Activated CD4-positive, alpha-beta T cell treated with anti-CD3 and anti-CD28 coated beads, Interleukin-10, Interleukin-2, amounts not matched to agents 100 ng/mL and 50 ng/mL, durations not matched to agents 16 hours and 8 hours (primary cell): ENCODE measurements around the gene PRPF38A.
A peak's percentile ranks its signal among the peaks of the same experiment; 100 is the strongest.

Source experiments
- DNase-seq: peaks from one replicate; pipeline ENCODE4 v3.0.0-alpha.2; 2020

Gene PRPF38A

DNA sequence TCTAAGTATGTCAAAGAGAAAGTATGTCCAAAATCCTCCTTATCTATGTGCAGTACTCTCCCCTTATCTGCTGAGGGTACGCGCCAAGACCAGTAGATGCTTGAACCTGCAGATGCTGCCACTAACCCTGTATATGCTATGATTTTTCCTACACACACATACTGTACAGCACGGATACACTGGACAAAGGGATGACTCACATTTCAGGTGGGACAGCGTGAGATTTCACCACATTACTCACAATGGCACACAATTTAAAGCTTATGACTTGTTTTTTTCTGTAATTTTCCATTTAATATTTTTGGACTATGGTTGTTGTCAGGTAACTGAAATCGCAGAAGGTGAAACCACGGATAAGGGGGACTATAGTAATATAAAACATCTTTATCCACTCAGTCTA lies 4.3 kb upstream of the PRPF38A start:
- no peak for DNase-seq

DNA sequence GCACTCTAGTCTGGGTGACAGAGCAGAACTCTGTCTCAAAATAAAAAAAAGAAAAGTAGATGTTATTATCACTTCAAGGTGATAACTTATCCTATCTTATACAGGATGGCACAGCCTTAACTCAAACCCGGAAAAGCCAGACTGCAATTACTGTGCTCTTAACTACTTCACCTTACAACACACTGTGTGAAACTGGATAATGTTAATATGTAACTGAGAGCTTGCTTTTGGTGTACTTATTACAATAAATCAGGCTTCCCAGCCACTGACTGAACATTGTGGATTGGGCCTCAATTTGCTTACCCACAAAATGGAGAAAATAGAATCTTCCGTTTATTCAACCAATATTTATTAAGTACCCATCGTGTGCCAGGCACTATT lies 1.6 kb upstream of the PRPF38A start:
- no peak for DNase-seq

DNA sequence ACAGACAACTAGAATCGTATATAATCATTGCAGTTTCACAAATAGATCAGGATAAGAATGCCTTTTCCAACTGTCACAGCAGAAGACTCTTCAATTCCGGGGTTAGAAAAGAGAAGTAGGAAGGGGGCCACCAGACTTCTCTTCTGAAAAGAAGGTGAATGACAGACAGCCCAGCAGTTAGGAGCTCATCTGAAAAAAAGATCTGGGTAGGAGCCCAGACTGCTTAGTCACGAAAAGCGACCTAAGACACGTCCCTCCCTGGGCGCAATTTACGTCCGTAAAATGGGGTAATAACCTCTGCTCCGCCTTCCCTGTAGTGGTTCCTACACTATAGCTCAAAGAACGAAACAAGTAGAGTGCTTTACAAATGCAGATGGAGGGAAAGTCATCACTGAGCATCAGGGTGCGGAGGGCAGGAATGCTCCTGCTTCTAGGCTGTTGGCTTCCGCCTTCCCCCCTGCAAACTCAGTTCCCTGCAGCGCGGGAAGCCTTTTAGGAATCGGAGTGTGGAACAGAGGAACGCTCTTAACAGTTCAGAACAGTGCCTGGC lies 761 bp upstream of the PRPF38A start:
- DNase-seq = peak; percentile 75

DNA sequence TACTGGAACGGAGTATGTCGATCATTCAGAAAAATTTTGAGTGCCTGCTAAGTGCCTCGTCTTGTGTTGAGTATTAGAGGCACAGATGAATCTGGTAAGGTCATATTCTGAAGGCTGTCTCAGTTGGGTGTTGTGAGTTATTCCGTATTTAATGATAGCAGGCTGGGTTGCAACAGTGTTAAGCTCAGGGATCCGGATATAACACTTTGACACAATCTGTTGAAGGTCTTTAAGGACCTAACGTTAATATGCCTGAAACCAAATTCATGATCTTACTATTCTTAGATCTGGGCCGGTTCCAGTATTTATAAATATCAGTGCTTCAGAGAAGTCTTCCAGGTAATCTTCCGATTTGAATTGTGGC lies 555 bp downstream of the PRPF38A start:
- no peak for DNase-seq

DNA sequence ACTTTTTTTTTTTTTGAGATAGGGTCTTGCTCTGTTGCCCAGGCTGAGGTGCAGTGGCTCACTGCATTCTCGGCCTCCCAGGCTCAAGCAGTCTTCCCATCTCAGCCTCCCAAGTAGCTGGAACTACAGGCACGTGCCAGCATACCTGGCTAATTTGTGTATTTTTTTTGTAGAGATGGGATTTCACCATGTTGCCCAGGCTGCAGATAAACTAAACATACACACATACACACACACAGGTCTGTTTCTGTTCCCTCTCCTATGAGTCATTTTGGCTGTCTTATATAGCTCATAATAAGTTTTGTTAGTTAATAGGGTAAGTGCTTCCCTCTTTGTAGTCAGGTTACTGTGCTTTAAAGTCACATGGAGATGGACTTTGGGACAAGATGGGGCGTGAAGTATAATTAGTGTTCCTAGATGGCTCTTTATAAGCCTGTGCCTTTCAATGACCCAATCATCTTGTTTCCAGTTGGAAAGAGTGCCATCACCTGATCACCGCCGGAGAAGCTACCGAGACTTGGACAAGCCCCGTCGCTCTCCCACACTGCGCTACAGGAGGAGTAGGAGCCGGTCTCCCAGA lies 9.1 kb downstream of the PRPF38A start:
- DNase-seq = no peak

DNA sequence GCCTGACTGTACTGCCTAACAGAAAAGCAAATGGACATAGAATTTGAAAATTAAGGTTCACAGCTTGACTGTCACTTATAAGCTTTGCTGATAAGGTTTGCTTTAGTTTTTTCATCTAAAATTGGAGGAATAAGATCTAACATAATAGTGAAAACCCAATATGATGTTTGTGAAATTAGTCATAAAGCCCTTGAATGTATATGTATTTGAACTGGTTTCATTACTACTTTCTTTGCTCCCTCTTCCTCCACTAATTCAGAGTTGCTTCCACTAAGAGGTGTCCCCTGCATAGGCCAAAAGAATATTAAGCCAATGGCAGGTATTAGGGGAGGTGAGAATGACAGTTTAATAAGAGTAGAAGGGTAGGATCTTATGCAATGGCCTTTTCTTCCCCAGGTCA lies 10.5 kb downstream of the PRPF38A start:
- DNase-seq = no peak

DNA sequence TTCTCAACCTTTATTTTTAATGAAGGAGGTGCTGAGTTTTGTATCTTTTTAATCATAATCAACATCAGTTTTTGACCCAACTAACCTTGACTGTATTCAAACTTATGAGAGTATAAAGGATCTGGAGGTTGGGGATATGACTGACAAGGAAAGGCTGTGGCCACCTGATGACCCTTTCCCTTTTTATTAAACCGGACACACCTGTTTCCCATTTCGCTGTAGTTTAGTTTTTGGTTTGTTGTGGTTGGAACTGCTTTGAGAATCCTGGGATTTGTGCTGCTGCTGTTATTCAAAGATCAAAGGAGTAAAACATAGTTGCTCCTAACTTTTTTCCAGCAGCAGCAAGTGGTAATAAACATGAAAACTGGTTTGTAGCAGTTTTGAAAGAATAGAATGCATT lies 12.4 kb downstream of the PRPF38A start:
- no peak for DNase-seq

DNA sequence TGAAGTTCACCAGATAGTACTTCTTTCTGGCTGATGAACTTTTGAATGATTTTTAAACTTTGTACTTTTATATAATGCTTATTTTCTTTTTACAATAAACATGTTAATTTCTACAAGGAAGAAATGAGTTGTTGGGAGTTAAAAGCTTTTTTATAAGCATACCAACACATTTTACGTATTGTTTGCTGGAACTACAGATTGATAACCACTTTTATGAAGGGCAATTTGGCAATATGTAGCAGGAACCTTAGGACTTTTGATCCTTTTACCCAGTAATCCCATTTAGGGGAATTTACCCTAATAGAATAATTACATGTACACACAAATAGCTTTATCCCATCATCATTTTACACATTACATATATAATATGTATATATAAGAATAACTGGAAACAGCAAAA lies 16.3 kb downstream of the PRPF38A start:
- DNase-seq = no peak

DNA sequence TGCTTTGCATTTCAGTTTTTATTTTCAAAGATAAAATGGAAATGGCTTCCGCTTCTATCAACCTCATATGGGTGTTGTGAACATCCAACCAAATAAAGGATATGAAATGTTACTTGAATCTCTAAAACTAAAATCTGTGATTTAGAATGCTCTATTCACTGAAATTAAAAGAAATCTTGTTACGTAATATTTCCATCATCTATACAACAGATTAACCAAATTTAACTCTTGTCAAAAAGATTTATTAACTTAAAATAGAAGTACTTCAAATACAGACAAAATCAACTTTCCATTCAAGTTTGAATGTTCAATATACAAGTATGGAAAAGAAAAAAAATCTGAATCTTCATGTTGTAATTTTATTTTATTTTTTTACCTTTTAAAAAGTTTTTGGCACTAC lies 18.7 kb downstream of the PRPF38A start:
- no peak for DNase-seq

DNA sequence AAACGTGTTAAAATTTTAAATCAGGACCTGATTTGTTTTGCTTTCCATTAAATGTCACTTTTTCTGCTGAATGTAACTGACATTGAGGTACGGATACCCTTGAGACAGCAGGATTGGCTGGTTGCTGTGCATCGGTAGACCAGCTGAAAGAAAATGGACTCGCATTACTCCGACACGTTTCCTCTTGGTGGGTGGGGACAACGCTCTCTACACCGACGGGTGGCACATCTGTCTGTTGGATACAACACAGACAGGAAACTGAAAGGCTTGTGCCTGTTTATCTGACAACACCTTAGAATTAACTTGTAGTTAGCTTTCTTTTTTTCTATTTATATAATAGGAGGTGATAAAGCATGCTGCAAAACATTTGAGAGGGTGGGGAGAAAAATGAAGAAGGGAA lies 19.4 kb downstream of the PRPF38A start:
- peak; percentile 81 for DNase-seq

DNA sequence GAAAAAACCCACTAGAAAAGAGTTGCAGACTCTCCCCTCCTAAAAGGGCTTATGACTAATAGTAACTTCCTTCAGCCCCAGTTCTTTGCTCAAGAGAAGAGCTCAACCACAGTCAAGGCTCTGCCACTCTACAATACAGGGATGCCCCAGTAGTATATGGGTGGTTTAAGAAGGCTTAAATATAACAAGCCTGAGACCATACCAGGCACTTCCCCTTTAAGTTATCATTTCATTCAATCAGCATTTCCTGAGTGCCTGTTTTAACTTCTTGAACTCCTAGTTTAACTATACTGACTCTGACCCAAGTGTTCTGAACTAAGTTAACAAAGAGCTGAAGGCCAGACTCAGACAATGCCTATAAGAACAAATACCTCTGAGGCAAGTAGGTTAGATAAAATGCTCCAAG lies 19.8 kb downstream of the PRPF38A start:
- peak; percentile 54 for DNase-seq

DNA sequence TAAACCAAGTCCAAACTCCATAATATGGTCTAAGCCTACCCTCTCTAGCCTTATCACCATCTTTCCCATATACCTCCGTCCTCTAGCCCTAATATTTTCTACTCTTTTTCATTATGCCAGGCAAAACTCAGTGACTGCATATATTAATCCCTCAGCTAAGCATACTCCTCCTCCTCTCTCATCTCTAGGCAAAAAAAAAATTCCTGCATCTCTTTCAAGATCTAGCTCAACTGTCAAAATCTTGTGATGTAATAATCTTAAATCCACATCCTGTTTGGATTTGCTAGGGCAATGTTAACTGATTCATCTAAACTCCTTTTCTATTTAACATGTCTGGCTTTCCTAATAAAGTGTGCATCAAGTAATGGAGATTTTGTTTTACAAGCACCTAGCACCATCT lies 20.4 kb downstream of the PRPF38A start:
- DNase-seq = no peak

DNA sequence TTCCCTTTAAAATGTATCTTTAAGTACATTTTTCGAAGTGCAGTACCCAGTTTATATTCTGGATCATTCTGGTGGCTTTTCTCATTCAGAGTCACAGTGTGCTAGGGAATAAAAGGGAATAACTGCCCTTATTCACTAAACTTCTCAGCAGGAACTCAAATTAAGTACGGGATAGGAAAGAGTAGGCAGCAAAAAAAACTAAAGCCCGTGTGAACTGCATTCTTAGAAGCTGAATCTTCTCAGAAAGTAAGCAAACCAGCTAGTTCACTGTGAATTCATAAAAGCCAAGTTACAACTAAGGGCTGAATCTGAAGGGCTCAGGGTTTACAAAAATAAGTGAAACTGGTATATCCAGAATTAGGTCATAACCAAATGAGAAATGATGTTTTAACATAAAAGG lies 22.0 kb downstream of the PRPF38A start:
- DNase-seq = no peak

DNA sequence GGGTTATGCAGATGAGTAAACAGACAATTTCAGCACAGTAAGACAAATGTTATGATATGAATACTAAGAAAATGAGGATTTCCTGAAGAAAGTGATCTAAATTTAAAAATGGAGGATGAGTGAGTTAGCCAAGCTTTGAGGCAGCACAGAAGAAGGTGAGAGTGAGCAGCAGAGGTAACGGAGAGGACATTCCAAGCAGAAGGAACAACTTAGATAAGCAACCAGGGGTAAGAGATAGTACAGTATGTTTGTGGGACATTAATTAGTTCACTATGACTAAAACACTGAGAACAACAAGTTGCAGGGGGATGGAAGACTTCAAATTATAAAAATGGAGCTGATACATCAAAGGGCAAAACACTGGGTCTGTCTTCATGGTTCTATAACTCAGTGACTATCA lies 22.8 kb downstream of the PRPF38A start:
- DNase-seq = no peak

DNA sequence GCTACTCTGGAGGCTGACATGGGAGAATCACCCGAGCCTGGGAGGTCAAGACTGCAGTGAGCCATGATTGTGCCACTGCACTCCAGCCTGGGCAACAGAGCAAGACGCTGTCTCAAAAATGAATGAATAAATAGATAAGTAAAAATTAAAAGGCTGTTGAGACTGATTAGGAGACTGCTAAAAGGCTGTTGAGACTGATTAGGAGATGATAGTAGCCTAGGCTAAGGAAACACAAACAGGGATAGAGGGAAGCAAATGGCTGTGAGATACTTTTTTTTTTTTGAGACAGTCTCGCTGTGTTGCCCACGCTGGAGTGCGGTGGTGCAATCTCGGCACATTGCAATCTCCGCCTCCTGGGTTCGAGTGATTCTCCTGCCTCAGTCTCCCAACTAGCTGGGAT lies 28.4 kb downstream of the PRPF38A start:
- no peak for DNase-seq

DNA sequence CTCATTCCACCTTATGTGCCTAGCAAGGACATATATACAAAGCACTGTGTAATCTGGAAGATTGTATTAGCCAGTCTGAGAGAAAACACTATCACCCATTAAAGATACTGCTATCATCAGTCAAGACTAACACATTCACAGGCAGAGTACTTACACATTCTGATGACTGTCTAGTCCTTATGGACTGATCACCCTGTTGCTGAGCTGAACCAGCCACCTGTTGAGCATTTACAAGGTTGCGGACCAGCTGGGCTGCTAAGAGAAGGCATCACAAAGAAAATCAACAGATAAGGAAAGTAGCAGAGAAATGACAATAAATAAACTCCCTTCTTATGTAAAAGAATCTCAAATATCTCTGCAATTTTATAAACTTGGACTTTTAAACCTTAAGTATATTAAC lies 30.8 kb downstream of the PRPF38A start:
- no peak for DNase-seq

DNA sequence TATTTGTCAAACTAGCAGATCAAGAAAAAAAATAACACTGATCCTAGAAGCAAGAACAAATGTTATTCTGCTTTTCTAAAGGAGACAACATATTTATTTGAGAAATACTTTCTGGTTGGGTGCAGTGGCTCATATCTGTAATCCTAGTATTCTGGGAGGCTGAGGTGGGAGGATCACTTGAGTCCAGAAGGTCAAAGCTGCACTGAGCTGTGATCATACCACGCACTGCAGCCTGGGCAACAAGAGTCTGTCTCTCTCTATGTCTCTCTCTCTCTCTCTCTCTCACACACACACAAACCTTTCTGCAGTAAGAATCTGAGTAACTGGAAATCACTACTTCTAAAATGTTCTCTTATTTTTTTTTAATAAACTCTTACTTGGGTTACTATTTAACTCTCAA lies 31.2 kb downstream of the PRPF38A start:
- DNase-seq = no peak

DNA sequence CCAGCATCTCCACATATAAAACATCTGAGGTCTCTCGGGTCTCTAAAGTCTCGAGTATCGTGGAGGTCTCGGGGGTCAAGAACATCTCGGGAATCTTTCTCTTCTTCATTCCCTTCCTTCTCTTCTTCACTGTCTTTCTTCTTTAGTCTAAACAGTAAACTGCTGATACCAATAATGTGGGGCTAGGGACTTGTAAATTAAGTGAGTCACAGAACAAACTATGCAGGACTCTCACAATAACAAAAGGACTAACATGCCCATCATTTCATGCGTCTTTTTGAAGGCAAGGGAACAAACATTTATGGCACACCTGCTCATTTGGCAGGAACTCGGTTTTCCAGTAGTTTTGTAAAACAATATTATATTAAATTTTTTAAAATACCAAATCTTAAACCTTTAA lies 32.4 kb downstream of the PRPF38A start:
- DNase-seq = no peak

DNA sequence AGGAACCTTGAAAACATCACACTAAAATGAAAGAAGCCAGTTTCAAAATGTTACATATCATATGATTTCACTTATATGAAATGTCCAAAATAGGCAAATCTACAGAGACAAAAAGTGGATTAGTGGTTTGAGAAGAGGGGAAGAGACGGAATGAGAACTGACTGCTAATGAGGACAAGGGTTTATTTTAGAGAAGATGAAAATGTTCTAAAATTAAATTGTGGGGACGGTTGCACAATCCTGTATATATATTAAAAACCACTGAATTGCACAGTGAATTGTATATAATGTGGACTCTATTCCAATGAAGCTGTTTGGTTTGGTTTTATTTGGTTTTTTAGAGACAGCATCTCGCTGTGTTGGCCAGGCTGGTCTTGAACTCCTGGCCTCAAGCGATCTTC lies 35.6 kb downstream of the PRPF38A start:
- no peak for DNase-seq

DNA sequence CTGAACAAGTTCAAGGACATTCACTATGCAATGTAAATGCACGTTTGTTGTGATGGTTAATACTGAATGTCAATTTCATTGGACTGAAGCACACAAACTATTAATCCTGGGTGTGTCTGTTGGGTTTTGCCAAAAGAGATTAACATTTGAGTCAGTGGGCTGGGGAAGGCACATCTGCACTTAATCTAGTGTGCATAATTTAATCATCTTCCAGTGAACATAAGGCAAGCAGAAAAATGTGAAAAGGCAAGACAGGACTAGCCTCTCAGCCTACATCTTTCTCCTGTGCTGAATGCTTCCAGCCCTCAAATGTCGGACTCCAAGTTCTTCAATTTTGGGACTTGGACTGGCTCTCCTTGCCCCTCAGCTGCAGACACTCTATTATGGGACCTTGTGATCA lies 40.1 kb downstream of the PRPF38A start:
- DNase-seq = no peak

DNA sequence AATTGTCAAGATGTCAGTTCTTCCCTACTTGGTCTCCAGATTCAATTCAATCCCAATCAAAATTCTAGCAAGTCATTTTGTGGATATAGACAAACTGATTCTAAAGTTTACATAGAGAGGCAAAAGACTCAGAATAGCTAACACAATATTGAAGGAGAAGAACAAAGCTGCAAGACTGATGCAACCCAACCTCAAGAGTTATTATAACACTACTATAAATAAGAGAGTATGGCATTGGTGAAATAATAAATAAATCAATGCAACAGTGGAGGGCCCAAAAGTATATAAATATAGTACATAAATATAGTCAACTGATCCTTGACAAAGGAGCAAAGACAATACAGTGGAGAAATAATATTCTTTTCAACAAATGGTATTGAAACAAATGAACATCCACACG lies 49.7 kb downstream of the PRPF38A start:
- no peak for DNase-seq

DNA sequence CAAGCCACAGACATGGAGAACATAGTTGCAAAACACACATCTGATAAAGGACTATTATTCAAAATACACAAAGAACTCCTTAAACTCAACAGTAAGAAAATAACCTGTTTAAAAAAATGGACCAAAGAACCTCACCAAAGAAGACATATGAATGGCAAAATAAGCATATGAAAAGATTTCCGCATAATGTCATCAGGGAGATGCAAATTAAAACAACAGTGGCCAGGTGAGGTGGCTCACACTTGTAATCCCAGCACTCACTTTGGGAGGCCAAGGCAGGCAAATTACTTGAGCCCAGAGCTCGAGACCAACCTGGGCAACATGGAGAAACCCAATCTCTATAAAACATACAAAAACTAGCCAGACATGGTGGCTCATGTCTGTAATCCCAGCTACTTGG lies 50.4 kb downstream of the PRPF38A start:
- no peak for DNase-seq

DNA sequence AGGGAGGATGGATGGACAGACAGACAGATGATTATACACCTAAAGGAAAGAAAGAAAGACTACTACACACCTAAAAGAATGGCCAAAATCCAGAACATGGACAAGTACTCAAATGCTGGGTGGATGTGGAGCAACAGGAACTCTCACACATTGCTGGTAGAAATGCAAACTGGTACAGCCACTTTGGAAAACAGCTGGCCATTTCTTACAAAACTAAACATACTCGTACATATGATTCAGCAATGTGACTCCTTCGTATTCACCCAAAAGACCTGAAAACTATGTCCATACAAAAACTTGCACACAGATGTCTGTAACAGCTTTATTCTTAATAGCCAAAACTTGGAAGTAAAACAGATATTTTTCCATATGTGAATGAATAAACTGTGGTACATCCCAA lies 51.3 kb downstream of the PRPF38A start:
- no peak for DNase-seq

DNA sequence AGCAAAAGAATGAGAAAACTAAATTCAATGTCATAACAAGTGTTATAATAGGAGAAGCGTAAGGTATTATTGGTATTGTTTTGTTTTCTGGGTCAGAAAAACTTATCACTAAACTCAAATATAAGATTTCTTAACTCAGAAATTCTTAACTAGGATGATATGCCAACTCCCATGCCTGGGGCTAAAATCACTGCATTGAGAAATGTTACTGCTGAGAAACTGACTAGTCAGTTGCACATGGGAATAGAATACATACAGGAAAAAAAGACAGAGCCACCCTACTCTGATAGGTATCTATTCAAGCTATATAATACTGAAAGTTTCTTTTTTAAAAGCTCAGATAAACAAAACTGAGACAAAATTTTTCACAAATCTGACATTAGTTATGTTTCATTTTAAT lies 56.3 kb downstream of the PRPF38A start:
- no peak for DNase-seq

DNA sequence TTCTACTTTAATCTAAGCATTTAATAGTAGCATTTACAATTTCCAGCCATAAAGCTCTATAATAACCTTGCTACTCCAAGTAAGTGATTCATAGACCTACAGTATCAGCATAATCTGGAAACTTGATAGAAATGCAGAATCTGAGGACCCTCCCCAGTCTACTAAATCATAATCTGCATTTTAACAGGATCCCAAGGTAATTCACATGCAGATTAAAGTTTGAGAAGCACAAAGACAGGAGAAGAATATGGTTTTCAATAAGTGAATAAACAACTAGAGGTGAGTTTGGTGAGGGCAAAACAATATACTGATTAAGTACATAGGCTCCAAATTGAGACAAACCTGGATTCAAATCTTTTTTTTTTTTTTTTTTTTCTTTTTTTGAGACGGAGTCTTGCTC lies 57.4 kb downstream of the PRPF38A start:
- DNase-seq = no peak

DNA sequence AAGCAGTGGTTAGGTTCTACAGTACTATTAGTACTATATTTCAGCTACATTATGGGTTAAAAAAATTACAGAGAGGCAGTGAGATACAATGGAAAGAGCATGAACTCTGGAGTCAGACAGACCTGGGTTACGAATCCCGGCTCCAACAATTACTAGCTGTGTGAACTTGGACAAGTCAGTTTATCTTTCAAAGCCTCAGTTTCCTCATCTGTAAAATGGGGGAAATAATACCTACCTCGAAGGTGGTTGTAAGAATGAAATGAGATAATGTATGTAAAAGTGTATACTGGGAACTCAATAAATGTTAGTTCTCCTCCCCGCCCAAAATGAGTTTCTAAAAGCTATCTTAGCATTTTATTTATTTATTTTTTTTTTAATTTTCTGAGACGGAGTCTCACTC lies 59.5 kb downstream of the PRPF38A start:
- DNase-seq = no peak
